Activated CD4-positive, alpha-beta T cell treated with anti-CD3 and anti-CD28 coated beads for 48 hours (primary cell): ENCODE data around the gene FSTL4.

Experiments used
- DNase-seq: peaks from one replicate; pipeline ENCODE4 v3.0.0-alpha.2; 2020

Gene FSTL4

GRCh38 chr5:133360693-133361472 lies 251.5 kb downstream of the FSTL4 start:
- no peak for DNase-seq

DNA sequence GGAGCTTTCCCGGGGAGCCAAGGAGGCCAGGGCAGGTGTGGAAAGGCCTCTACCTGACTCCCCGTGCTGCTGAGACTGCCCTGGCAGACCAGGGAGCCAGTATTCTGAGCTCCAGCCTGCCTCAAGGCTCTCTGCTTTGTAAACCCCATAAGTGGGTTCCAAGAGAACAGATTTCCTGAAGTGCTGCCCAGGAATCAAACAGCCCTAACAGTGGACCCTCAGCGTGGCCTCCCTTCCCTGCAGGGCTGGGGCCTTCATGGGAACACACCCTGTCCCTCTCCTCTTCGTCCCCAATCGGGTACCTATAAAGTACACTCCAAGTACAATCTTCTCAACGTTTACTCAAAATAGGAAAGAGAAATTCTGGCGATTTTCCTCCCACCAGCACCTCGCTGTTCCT lies 252.5 kb downstream of the FSTL4 start:
- no peak for DNase-seq

DNA sequence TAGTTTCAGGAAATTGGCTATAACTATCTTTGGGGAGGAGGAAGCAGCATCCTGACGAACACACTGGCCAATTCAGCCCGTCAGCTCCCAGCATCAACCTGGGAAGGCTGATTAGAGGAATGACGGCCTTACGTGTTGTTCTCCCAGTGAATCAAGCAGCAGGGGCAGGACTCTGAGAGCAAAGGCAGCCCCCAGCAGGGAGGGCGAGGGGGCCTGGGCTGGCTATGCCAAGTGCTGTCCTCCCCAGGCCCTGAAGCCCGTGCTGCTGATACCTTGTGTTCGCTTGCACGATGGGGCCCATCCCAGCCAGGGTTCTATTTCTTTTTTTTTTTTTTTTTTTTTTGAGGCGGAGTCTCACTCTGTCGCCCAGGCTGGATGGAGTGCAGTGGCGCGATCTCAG lies 254.1 kb downstream of the FSTL4 start:
- DNase-seq = no peak

- no peak for DNase-seq
These were observed 254.6 kb downstream of the FSTL4 start for GRCh38 chr5:133357758-133358157.

DNA sequence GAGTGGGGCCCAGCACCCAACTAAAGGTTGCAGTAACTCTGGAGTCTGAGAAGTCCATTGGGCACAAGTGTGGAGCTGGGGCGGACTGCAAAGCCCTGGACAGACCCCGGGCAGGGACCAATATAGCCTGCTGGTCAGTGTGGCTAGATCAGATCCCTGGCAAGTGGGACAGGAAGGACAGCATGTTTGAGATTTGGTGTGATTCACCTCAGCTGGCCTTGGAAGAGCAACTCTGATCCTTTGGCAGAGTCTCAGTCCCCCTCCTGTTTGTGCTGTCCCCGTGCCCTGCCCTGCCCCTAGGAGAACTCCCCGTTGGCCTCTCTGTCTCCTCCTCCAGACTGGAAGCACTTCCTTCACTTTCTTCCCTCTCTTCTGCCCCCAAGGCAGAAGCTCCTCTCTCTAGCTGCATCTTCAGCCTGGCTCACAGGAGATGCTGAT lies 255.3 kb downstream of the FSTL4 start:
- DNase-seq = no peak

DNA sequence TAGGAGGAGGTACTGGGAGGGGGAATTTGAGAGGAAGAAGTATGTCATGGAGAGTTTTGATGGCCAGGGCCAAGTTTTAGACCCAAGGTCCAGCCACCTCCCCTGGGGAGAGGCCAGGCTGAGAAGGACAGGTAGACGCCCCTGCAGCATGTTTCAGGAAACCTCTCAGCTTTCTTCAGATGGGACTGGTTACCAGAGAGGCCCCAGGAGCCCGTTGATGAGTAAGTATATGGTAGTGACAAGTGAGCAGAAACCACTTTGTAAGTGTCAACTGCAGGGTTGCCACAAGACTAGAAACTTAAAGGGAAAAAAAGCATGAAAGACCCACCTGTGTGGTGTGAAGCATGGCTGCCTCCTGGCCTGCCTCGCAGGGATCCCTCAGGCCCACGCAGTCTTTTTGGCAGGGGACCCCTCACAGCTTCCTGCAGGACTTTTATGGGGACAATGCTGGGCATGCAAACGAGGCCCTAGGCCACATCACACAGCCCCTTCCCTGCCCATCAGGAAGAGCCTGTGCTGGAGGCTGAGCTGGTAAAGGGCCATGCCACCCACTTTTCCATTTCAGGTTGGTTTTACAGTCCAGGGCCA lies 255.9 kb downstream of the FSTL4 start:
- no peak for DNase-seq

GRCh38 chr5:133354323-133355185 lies 257.8 kb downstream of the FSTL4 start:
- DNase-seq = no peak

DNA sequence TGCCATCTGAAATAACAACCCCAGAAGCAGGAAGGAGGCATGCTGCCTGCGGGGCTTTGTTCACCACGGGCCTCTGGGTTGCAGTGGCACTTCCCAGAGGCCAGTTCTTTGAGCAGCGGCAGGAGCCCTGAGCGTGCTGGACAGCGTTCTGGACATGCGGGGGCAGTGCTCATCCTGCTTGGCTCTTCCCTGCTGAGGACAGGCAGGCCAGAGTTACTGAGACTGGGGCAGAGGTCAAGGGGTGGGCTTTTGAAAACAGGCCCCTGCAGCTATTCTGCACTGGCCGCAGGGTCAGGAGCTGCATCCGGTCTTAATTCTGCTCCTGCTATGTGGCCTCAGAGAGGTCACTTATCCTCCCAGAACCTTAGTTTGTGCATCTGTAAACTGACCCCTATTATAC lies 258.6 kb downstream of the FSTL4 start:
- no peak for DNase-seq

DNA sequence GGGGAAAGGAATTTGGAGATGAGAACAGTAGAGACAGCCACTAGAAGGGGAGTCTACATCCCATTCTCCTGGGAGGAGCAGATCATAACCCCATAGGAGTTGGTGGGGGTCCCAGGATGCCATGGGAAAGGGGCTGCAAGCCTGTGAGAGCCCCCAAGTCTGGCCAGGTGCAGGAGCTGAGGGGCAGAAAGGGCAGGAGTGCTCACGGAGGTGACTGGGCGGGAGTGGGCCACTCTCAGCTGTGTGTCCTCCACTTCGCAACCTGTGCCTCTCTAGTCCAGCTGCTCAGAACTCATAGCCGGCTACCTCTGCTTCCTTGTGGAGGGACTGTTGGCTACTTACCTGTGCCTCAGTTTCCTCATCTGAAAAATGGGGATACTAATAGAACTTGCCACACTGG lies 263.9 kb downstream of the FSTL4 start:
- DNase-seq = no peak

DNA sequence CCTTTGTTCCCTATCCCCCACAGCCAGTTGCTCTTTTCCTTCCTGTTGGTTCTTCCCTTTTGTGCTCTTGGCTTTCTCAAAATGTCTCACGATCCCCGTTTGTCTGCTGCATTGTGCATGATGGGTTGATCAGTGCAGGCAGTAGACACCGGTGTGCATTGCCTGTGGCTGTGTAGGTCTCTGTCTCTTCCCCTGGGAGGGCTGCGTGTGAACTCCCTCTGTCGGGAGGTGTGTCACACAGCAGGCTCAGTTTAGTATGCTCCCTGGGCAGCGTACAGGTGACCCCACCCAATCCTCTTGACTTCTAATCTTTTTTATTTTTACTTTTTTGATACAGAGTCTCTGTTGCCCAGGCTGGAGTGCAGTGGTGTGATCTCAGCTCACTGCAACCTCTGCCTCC lies 265.3 kb downstream of the FSTL4 start:
- DNase-seq = no peak

DNA sequence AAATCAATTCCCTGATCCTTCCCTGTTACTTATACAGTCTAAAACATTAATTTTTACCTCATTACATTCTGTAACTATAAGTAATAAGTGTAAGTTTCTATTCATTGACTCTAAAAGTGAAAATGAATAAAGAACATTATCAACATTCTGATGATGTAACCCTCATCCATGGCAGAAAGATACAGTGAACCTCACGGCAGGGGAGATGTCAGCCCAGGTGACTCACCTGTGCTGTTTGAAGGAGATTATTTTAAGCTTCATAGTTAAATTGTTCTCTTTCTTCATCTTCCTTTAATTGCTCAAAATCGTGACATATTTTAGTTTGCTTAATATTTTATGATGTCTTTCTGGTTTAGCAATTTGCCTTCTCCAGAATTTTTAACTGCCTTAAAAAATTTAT lies 268.1 kb downstream of the FSTL4 start:
- no peak for DNase-seq

GRCh38 chr5:133343196-133343595 lies 269.1 kb downstream of the FSTL4 start:
- DNase-seq = no peak

DNA sequence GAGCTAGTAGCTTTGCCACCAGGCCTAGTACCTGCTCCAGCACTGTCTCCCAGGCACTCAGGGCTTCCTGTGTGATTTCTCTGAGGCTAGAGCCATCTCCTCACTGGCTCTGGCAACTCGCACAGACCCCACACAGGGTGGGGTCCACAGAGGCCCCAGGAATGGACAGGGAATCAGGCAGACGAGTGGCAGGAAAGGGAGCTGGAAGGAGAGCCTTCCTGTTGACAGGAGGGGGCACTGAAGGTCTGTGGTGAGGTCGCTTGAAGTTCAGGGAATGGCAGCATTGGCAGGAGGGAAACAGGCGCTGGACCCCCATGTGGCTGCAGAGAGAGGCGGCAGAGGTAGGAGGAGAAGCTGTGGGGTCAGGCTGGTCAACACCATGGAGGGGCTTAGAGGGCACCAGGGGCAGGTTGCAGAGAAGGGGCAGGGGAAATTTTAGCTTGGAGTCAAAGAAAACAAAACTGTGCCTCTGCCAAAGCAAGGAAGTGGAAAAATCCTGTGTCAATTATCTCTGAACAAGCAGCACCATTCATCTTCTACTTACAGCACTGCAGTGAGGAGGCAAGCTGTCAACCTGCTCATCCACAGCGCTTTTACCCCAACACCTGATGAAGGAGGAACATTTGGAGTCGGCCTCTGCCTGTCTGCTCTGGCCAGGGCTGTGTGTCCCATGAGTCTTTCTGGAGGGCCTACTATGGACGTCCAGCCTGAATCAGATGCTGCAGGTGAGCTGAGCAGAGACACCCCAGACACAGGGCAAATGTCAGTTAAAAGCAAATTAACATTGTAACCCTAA lies 270.2 kb downstream of the FSTL4 start:
- DNase-seq = no peak

DNA sequence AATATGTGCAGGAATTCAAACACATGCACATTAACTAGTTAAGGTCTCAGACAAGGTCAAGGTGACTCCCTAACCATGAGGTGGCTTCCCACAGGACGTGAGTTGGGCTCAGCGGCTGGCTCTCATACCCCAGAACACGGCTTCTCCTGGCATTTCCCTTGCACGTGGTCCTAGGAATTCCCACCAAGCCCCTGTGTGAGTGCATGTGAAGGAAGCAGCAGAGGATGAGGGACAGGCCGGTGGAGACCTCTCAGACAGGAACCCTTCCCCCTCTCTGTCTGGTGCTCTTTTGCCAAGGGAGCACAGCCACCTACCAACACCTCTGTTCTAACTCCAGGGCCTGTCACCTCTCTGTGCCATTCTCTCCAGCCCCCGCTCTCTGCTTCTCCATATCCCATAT lies 271.0 kb downstream of the FSTL4 start:
- DNase-seq = no peak

DNA sequence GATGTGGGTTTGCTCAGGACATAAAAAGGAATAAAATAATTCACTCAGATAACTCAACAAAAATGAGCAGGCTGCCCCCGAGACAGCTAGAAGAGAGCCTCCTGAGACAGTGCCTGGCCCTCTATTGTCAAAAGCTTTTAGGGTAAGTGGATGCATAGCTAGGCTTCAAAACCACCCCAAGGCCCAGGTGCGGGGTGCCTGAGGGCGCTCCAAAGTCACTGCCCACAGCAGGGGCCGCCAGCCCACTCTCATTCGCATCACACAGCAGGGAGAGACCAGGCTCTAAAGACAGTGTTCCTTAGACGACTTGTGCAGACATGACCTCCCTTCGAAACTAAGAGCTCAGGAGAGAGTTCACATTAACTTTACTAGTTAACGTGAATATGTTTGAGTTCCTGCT lies 271.5 kb downstream of the FSTL4 start:
- DNase-seq = no peak

DNA sequence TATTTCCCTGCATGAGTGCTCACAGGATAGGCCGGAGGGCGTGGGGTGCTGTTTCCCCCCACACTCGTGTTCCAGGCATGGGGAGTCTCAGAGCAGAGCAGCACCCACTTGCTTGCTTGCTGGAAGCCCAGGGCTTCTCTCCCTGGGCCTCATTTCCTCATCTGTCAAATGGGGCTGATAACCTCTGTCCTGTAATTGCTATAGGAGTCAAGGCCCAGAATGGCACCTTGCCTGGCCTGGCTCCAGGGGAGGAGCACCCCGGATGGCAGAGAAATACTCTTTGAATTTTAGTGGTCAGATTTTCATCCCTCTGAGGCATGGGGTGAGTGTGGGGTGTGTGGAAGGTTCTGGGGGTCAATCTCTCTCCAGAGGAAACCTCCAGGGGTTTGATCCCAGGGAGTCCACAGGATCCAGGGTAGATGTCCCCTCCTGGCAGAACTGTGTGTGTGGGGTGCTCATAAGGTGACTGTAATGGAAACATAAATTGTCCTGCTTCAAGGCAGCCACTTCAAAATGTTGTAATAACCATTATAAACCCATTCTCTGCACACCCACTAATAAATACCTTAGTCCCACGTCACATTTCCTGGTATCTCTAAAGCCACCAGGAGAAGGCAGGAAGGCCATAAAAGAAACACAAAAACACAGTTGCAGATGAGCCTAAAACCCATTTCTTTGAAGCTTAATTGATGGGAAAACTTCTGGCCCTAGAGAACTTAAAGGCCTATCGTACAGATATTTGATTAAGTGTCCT lies 272.2 kb downstream of the FSTL4 start:
- no peak for DNase-seq

GRCh38 chr5:133338504-133339355 lies 273.6 kb downstream of the FSTL4 start:
- DNase-seq = no peak

DNA sequence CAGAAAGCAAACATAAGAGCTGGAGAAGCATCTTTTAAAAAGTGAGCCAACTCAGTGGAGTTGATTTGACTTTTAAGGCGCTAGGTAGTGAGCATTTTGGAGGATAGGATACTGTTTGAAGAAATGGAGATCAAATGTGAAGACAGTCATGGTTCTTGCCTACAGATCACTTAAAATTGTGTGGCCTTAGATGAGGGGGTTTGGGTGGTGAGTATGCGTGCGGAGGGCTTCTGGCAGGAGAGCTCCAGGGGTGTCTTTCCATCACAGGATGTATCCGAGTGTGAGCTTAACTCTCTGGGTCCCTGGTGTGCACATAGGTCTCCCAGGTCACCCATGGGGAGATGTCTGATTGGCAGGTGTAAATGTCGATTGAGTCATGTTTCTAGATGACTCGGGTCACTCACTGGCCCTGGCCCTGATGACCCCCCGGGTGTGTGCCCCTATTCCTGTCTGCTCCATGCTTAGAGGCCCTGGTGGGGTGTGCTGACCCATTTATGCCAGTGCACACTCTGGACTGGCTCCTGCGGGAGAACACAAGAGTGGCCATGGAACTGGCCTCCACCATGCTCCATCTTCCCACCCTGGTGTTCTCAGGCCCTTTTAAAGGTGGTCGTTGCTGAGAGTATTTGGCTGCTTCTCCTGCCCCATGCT lies 274.4 kb downstream of the FSTL4 start:
- no peak for DNase-seq

GRCh38 chr5:133336969-133337410 lies 275.4 kb downstream of the FSTL4 start:
- no peak for DNase-seq

DNA sequence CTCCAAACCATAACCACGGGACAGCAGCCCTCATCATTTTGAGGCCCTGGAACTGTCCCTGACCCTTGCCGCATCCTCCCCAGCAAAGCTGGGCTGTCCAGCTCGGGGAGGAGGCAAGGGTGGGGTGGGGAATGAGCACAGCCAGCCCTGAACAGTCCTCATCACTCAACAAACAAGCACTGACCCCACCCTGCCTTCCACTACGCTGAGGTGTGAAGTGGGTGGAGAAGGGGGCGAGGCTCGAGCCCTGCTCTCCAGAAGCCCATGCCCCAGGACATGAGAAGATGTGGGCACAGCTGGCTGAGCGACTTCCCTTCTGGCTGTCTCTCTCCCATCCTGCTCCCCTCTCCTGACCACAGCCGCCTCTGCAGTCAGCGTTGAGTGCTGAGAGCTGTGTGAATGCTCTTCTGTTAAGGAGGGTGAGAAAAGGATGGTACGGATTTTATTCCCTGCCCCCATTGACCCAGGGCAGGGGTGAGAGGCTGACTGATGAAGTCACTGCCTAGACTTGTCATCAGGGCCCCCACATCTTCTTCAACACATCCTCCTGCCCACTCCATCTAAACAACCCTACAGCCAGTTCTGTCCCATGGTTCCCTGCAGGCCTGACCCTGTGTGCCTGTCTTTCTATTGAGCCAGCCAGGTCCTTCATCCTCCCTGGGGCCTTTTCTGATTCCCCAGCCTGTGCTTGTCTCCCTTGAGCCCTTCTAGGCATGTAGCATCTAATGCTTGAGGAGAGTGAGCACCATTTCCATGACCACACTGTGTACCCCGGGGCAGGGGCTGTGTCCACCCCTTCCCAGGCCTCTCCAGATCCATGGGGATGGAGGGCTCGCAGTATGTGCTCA lies 276.0 kb downstream of the FSTL4 start:
- no peak for DNase-seq
